SK-N-DZ (cell line): ENCODE results near the gene BICDL1.

Source experiments
- DNase-seq: peaks from one replicate; pipeline ENCODE4 v3.0.0-alpha.2; 2015; ENCODE audit warnings: low spot score

Gene BICDL1

GRCh38 chr12:120054293-120054692, 65.3 kb downstream of the BICDL1 start:
- DNase-seq: no peak

GRCh38 chr12:120055231-120056000, 66.4 kb downstream of the BICDL1 start:
- no peak for DNase-seq

GRCh38 chr12:120056739-120057138, 67.7 kb downstream of the BICDL1 start:
- DNase-seq: no peak

GRCh38 chr12:120060196-120060595, 71.2 kb downstream of the BICDL1 start:
- no peak for DNase-seq

GRCh38 chr12:120060717-120061116, 71.7 kb downstream of the BICDL1 start:
- no peak for DNase-seq

- no peak for DNase-seq
These were observed 72.7 kb downstream of the BICDL1 start for GRCh38 chr12:120061575-120062214.

GRCh38 chr12:120062976-120063579, 74.0 kb downstream of the BICDL1 start:
- no peak for DNase-seq

- DNase-seq: no peak
These were observed 75.3 kb downstream of the BICDL1 start for GRCh38 chr12:120064054-120064940.

GRCh38 chr12:120065472-120065871, 76.4 kb downstream of the BICDL1 start:
- no peak for DNase-seq

GRCh38 chr12:120066341-120066740, 77.3 kb downstream of the BICDL1 start:
- no peak for DNase-seq

- DNase-seq: no peak
These were observed 78.2 kb downstream of the BICDL1 start for GRCh38 chr12:120067084-120067869.

- DNase-seq: no peak
These were observed 78.9 kb downstream of the BICDL1 start for GRCh38 chr12:120067901-120068300.

- DNase-seq: no peak
These were observed 80.2 kb downstream of the BICDL1 start for GRCh38 chr12:120069278-120069677.

GRCh38 chr12:120071493-120072020, 82.5 kb downstream of the BICDL1 start:
- no peak for DNase-seq

GRCh38 chr12:120072472-120073249, 83.6 kb downstream of the BICDL1 start:
- no peak for DNase-seq

- DNase-seq: no peak
These were observed 86.1 kb downstream of the BICDL1 start for GRCh38 chr12:120075034-120075616.

GRCh38 chr12:120076651-120077050, 87.6 kb downstream of the BICDL1 start:
- no peak for DNase-seq

GRCh38 chr12:120077260-120077659, 88.2 kb downstream of the BICDL1 start:
- DNase-seq: no peak

GRCh38 chr12:120078868-120079267, 89.8 kb downstream of the BICDL1 start:
- no peak for DNase-seq
